Effector CD8-positive, alpha-beta T cell (primary cell): ENCODE data around the gene CCDC152.
"Not testable (repeated sequence)": the region's sequence is repeated elsewhere in the genome, so short reads cannot be mapped to it uniquely, and the experiment has no call there.

Source experiments
- DNase-seq: peaks from one replicate; lab custom pipeline; 2025; lab: John Stamatoyannopoulos, UW

Gene CCDC152

DNA sequence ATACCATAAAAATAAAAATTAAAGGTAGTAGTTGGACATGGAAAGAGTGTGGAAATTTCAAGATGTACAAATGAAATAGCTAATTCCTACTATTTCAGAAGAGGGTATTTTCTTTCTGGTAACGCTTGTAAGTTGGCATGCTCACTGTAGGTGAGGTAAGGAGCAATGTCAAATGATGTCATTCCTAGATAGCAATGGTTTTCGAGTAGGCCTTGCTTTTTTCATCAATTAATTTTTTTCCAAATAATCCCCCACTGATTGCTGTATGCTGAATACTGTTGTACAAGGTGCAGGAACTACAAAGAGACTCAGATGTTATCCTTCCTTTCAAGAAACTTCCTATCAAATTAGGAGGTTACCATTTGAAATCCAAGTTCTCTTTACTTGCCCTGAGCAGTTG, 56.0 kb downstream of the CCDC152 start:
- no peak for DNase-seq

DNA sequence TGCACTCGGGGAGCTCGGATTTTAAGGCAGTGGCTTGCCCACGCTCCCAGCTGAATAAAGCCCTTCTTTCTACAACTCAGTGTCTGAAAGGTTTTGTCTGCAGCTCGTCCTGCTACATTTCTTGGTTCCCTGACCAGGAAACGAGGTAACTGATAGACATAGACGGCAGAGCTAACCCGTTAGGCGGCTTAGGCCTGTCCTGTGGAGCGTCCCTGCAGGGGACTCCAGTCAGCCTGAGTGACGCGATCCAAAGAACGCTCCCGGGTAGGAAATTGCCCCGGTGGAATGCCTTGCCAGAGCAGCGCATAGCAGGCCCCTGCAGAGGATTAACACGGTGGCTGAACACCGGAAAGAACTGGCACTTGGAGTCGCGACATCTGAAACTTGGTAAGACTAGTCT, 56.9 kb downstream of the CCDC152 start:
- DNase-seq, result no peak

DNA sequence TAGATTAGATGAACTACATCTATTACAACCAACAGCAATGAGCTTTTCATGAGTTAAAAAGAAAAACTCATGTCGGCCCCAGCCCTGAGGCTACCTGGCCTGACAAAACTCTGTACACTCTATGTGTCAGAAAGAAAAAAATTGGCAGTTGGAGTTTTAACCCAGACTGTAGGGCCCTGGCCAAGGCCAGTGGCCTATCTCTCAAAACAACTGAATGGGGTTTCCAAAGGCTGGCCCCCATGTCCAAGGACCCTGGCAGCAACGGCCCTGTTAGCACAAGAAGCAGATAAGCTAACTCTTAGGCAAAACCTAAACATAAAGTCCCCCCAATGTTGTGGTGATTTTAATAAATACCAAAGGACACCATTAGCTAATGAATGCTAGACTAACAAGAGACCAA, 59.9 kb downstream of the CCDC152 start:
- DNase-seq, result not testable (repeated sequence)

DNA sequence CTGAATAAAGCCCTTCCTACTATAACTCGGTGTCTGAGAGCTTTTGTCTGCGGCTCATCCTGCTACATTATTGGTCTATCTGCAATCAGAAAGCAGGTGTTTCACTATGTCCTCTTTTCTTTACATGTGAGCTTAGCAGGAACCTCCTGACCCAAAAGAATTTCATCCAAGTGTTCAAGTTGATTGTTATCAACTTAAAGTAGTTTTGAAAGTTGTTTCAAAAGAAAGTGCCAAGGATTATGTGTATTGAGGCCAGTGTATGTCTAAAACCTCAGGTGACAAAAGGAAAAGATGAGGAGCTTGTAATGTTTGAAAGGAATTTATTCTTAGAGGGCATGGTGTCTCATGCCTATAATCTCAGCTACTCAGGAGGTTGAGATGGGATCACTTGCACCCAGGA, 63.1 kb downstream of the CCDC152 start:
- DNase-seq, result no peak

DNA sequence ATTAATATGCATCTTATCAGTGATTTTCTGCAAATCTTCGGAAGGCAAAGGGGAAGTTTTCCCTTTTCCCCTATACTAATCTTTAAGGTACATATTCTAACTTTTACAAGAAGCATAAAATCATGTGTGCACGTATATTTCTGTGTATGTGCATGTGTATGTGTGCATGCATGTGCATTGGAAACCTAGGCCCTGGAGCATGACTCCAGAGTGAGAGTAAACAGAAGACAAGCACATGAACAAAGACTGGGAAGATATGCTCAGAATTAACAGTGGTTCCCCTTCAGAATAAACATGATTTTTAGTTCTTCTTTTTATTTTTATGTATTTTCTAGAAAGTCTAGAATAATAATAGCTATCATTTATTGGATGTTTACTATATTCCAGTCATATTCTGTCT, 65.9 kb downstream of the CCDC152 start:
- no peak for DNase-seq

DNA sequence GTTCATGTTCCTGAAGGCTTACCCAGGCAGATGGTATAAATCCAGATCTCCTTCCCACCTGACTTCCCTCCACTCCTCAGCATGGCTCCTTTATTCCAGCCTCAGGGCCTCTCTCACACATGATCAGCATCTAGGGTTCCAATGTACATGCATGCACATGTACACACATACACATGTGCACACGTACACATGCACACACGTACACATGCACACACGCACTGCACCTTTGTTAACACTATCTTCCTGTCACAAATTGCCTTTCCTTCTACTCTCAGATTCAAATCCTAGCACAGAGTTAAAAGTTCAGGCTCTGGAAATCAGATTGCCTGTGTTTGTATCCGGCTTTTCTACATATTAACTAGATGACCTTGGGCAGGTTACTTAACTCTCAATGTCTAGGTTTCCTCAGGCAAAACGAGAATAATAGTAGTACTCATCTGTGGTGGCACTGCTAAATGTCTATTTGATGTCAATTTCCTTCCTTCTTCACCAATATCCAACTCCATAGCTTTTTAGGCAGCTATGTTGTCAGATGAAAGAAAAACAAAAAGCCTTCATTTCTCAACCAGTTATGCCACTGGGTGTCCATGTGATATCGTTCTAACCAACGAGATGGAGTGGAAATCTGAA, 67.8 kb downstream of the CCDC152 start:
- no peak for DNase-seq

DNA sequence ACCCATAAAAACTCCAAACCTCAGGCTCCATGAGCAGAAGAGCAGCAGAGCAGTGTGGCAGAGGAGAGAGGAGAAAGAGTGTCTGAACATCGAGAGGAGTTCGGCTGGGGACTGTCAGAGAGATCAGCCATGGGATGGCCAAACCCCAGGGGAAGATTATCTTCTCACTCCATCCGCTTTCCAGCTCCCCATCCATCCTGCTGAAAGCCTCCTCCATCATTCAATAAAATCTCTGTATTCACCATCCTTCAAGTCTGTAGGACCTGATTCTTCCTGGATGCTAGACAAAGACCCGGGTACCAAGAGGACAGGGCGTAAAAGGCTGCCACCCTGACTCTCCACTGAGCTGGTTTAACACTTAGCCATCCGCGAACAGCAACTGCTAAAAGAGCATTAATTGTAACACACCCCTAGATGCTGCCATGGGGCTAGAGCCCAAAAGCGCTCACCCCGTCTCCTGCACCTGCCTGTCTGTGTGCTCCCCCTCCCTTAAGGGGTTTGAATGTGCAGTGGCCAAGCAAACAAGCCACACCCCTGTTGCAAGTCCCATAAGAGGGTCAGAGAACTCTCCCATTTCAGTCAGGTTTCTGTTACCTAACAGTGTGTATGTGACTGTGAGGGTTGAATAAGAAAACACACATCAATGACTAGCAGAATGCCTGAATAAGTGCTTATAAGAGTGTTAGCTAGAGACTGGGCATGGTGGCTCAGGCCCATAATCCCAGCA, 69.0 kb downstream of the CCDC152 start:
- no peak for DNase-seq

DNA sequence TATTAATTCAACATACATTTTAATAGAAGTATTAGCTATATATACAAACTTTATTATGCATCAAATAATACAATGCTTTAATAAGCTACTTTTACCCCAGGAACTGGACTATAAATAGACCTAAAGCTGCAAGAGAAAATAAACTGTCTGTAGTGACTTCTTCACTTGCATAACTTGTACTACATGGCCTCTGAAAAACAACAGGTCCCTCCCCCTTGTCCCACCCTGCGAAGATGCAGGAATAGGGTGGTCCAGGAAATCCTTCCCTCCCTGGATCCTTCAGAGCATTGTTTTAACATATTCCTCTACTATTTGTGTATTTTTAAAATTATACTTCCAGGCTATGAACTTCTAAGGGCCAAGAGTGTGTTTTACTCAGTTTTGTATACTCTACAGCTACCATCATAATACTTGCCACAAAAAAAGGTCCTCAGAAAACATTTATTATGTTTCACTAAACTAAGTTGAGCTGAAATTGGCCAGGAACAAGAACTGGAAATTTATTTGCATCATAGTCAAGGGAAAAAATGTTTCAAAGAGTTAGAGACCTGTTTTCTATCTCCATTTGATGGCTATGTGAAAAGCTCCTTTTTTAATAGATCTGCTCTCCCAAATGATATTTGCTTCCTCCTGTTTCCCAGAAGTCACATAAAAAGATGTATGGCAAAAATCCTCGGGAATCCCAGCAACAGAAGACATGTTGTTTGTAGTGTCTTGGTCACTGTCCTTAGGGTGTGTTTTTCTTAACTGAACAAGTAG, 70.3 kb downstream of the CCDC152 start:
- no peak for DNase-seq

DNA sequence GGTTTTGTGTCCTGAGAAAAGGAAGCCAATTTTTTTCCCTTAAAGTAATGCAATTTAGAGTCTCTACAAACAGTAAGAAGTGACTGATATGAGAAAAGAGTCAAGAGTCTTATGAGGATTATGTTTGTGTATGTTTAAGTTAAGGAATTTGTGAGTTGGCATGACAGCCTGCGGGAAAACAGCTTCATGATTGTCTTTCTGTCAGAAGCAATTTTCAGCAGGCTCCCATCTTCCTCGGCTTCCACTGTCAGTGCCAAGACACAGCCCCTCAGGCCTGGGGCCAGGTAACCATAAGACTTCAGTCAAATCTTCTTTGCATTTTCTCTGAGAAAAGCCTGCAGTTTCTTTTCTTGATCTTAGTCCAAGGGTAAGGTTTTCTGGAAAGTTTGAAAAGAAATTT, 72.1 kb downstream of the CCDC152 start:
- no peak for DNase-seq

DNA sequence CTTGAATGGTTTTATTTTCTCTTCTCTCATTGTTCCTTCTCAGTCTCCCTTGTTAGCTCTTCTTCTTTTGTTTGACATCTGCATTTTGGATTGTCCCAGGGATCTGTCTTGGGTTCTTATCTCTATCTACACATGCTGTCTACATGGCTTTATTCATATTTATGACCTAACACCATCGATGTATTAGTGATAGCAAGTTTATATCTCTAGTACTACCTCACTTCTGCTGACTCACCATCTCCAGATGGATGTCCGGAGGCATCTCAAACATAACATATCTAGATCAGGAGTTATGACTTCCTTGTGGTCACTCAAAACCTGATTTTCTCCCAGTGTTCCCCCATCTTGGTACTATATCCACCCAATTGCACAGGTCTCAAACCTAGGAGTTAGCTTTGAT, 74.3 kb downstream of the CCDC152 start:
- no peak for DNase-seq

DNA sequence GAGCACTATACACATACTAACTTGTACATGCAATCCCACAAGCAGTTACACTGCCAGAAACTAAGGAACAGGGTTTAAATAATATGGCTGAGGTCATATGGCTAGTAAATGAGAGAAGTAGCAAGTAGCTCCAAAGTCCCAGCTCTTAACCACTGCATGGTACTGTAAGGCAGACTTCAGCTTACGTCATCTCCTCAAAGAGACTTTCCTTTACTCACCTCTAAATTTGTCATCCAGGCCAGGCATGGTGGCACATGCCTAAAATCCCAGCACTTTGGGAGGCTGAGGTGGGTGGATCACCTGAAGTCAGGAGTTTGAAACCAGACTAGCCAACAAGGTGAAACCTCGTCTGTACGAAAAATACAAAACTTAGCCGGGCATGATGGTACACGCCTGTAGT, 75.4 kb downstream of the CCDC152 start:
- DNase-seq, result no peak

DNA sequence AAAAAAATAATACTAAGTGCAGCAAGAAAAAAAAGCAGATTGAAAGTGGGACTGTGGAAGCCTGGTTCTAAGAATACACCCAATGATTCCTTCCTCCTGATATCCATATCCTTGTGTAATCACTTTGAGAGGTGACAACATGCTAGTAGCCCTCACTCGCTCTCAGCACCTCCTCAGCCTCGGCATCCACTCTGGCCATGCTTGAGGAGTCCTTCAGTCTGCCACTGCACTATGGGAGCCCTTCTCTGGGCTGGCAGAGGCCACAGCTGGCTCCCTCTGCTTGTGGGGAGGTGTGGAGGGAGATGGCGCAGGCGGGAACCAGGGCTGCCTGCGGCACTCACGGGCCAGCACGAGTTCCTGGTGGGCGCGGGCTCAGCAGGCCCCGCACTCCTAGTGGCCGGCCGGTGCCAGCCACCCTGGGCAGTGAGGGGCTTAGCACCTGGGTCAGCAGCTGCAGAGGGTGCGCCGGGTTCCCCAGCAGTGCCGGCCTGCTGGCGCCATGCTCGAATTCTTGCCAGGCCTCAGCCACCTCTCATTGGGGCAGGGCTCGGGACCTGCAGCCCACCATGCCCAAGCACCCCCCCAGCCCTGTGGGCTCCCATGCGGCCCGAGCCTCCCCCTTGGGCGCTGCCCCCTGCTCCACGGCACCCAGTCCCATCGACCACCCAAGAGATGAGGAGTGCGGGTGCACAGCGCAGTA, 79.6 kb downstream of the CCDC152 start:
- DNase-seq, result no peak

DNA sequence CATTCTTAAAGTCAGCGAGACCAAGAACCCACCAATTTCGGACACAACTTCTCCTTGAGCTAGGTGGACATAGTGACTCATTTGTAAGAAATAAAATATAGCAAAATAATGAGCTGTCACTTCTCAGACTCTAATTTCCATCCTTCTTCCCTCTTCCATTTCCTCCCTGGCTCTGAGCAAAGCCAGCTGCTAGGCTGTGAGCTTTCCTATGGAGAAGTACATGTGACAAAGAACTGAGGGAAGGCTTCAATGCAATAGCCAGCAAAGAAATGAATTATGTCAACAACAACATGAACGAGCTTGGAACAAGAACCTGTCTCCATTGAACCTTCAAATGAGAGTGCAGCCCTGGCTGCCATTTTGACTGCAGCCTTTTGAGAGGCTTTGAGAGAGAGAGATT, 81.0 kb downstream of the CCDC152 start:
- DNase-seq, result no peak

DNA sequence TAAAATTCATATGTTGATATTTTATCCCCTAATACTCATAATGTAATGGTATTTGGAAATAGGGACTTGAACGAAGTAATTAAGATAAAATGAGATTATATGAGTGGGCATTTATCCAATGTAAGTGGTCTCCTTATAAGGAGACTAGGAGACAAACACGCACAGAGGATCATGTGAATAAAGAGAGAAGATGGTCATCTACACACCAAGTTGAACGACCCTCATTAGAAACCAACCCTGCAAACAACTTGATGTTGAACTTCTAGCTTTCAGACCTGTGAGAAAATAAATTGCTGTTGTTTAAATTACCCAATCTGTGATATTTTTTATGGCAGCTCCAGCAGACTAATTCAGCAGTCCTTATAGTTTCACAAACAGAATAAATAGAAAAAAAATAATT, 82.6 kb downstream of the CCDC152 start:
- no peak for DNase-seq

DNA sequence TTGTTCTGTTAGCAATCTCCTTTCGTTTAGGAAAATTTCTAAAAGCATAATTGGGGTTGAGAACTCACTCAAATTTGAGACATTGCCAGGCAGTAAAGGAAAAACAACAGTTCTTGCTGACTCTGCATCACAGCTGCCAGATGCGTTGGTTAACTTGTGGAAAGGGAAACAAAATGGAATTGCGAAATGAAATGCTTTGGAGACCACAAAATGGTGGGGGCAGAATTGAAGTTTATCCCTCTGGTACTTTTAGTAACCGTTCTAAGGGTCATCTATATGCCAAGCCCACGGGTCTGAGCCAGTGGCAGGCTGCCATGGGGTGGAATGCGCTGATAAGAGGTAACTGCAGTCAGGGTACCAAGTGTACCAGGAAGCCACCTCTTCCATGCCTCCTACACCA, 83.7 kb downstream of the CCDC152 start:
- DNase-seq, result no peak

DNA sequence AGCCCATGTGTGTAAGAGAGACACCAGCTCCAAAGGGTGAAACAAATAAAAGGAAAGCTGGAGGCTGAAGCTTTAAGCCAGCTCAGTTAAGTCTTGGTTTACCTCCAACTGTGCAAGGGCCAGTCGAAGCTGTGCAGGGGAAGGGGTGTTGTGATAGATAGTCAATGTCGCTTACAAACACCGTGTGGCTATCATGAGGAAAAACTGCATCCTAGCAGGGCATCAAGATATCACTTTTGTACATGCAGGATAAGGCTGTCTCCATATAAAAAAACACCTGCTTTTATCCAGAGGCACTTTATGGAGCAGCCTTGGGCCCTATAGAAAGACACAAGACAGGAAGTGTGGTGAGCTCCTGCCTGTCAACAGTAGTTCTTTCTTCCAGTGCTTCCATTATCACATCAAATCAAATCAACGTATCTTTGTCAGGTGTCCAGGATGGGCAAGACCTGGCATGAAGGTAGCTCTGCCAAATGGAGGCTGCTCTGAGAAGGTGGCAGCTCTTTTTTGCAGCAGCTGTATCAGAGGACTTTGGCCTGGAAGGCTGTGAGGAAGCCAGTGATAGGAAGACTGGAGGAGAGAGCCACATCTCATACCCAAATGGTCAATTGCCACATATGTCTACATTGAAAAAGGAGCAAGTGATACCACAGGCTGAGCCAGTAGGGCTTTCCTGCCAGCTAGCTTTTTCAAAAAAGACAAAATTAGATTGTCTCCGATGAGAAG, 84.4 kb downstream of the CCDC152 start:
- no peak for DNase-seq

DNA sequence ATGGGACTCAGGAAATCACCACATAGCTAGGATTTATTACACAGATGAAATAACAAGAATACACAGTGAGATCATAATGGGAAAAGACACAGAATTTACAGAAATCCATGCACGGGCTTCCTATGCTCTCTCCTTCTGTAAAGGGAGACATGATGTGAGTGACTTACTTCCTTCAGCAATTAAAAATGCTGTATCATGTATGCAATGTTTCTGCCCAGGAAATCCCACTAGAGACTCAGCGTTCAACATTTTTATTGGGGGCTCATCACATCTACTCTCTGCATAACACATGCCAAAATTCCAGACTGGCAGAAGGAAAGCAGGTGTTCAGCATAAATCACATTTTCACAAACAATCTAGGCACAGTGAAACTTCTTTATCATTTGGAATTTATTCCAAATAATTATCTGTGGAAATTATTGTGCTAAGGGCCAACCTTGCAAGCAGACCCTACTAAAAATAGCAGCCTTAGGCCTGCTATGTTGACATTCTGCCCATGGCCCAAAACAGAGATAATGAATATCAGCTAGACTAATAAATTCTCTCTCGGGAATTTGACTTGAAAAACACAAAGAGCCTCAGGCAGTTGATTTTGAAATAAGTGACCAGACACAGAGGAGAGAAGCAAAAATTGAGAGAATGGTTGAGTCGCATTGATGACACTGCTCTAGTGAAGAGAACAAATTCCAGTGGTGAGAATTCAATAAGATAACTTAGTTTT, 86.5 kb downstream of the CCDC152 start:
- no peak for DNase-seq

DNA sequence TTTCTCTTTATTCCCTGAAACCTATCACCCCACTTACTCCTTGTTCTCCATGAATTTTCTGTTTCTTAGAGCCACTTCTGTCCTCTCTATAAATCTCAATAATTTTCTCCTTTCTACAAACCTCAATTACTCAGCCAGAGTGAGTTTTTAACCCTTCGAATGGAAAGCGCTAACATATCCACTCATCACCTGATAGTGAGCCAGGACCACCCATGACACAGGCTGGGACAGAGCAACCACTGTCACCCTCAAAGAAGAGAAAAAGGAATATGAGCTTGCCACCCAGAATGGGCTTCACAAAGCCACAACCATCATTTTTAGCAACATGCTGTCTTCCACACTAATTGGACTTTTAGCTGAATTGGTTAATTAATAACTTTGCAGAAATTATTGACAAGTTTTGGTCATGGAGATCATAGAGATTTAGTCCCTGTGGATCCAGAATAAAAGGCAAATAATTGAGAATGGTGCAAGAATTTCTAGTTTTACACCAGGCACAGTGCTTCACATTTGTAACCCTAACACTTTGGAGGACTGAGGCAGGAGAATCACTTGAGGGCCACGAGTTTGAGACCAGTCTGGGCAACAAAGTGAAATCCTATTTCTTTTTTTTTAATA, 87.2 kb downstream of the CCDC152 start:
- no peak for DNase-seq

DNA sequence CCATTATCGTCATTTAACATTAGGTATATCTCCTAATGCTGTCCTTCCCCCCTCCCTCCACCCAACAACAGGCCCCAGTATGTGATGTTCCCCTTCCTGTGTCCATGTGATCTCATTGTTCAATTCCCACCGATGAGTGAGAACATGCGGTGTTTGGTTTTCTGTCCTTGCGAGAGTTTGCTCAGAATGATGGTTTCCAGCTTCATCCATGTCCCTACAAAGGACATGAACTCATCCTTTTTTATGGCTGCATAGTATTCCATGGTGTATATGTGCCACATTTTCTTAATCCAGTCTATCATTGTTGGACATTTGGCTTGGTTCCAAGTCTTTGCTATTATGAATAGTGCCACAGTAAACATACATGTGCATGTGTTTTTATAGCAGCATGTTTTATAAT, 87.8 kb downstream of the CCDC152 start:
- DNase-seq, result not testable (repeated sequence)

DNA sequence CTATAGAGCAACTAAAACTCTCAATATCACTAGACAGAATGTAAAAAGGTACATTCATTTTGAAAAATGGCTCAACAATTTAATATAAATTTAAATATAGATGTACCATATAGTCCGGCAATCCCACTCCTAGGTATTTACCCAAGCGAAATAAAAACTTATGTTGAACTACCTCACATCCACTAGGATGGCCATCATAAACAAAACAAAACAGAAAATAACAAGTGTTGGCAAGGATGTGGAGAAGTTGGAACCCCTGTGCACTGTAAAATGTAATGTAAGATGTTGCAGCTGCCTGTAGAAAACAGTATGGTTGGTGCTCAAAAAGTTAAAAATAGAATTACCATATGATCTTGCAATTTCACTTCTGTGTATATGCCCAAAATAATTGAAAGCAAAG, 91.9 kb downstream of the CCDC152 start:
- DNase-seq, result no peak

DNA sequence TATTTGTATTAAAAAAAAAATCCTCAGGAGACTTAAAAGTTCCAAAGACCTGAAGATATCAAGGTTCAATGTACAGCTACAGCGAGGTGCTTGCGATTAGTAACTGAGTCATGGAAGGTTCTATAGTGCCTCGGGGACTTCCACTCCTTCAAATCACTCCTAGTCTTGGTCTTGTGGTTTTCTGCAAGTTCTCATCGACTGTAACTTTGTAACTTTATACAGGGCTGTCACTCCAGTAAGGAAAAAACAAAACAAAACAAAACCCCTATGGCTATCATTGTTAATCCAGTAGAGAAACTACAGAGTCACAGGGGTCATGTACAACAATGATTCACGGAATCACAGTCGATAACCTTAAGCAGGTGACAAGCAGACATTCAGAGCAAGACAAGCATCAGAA, 94.9 kb downstream of the CCDC152 start:
- no peak for DNase-seq
